ENCODE data around the gene MED13. TPM values are rescaled to one million over a fixed set of nuclear protein-coding genes. Genes with fewer than 3 reads are reported as not detected.

The MED13 gene, protein sequence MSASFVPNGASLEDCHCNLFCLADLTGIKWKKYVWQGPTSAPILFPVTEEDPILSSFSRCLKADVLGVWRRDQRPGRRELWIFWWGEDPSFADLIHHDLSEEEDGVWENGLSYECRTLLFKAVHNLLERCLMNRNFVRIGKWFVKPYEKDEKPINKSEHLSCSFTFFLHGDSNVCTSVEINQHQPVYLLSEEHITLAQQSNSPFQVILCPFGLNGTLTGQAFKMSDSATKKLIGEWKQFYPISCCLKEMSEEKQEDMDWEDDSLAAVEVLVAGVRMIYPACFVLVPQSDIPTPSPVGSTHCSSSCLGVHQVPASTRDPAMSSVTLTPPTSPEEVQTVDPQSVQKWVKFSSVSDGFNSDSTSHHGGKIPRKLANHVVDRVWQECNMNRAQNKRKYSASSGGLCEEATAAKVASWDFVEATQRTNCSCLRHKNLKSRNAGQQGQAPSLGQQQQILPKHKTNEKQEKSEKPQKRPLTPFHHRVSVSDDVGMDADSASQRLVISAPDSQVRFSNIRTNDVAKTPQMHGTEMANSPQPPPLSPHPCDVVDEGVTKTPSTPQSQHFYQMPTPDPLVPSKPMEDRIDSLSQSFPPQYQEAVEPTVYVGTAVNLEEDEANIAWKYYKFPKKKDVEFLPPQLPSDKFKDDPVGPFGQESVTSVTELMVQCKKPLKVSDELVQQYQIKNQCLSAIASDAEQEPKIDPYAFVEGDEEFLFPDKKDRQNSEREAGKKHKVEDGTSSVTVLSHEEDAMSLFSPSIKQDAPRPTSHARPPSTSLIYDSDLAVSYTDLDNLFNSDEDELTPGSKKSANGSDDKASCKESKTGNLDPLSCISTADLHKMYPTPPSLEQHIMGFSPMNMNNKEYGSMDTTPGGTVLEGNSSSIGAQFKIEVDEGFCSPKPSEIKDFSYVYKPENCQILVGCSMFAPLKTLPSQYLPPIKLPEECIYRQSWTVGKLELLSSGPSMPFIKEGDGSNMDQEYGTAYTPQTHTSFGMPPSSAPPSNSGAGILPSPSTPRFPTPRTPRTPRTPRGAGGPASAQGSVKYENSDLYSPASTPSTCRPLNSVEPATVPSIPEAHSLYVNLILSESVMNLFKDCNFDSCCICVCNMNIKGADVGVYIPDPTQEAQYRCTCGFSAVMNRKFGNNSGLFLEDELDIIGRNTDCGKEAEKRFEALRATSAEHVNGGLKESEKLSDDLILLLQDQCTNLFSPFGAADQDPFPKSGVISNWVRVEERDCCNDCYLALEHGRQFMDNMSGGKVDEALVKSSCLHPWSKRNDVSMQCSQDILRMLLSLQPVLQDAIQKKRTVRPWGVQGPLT (N-terminal part only)
- 80.9 and 82.2 TPM in 2 replicates for total RNA-seq

DNA sequence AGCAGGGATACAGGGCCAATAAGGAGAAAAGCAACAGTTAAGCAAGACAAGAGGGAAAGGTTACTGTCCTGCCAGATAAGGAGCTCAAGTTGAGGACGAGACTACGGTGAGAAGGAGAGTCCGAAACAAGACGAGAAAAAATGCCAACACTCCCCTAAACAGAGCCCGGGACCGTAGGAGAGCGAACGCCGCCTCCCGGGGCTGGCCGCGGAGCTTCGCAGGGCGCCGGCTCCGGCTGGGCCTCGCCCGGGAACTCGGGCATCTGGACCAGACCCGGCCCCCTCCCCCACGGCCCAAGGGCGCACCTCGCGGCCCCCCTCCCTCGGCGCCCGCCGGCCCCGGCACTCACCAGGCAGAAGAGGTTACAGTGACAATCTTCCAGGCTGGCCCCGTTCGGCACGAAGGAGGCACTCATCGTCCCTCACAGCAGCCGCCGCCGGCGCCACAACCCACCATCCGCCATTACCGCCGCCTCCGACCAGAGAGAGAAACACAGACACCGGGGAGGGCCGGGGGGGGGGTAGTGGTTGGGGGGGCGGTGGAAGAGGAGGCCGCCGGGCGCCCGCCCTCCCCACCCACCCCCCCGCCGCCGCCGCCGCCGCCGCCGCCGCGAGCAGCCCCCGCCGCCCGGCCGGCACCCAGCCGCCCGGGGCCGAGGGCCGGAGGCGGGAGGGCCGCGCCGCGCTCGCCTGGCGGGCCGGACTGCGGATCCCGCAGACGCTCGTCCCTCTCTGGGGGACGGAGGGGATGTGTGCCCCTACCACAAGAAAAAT is at the start of gene MED13:
Gene MED13, minus strand, starts transcription at position 488 of the 773 bp plus-strand sequence. Its CDS starts 73 bp downstream, at position 415.

DNA sequence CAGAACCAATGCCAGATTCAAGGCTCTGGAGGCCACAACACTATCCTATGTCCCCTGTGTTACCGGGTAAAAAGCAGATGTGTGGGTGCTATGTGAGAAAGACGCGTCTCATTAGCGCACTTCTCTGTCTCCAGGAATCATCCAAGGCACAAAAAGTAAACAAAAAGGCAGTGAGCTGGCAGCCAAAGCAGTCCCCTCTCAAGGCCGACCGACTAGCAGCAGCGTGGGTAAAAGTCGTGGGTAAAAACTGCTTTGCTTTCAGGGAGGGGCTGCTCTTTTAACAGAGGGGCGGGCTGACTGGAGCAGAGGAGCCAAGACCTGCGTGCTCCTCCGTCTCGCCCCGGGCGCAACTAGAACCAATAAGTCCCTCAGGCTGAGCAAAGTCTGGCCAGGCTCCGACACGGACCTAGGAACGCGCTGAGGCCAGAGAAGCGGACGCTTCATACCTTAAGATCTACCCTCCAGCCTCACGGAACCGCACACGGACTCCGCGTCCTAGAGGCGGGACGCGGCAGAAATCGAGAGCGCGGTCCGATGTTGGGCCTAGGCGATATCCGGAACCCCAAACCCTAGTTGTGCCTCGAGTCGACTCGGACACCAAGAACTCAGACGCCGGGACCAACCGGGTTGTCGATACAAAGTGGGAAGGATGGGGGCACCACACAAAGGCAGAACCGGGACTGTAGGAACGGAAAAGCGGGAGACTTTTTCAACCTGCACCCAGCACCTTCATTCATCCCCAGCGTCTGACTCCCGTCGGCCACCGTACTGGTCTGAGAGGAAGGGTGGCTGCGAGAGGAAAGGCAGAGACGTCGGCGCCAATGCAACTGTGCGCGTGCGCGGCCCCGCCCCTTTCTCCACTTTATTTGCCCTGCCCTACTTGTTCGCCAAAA is 137.6 kb downstream of the MED13 start, which contains the start of gene INTS2:
Gene INTS2, minus strand, starts transcription at position 775 of the 893 bp plus-strand sequence. CDS start 1,338 bp downstream, outside the sequence.

Other genes with a start within 250 kb of the MED13 start
- 17.3 and 20.7 TPM in 2 replicates for gene BRIP1, start 201.8 kb downstream of the MED13 start, total RNA-seq
- 21.7 and 31.1 TPM in 2 replicates for gene INTS2, start 137.3 kb downstream of the MED13 start, total RNA-seq

Data from thoracic aorta endothelial cell (primary cell).